ENCODE results near the gene CEP89. TPM values are rescaled to one million over a fixed set of nuclear protein-coding genes. Genes with fewer than 3 reads are reported as not detected.
"Not testable (repeated sequence)": the region's sequence is repeated elsewhere in the genome, so short reads cannot be mapped to it uniquely, and the experiment has no call there.

The CEP89 gene
- 10 to 100 TPM; 12.6 to 28.5 (median 13.2) TPM for total RNA-seq

GRCh38 chr19:32971715-32972540, at the start of gene CEP89, which contains the start of gene FAAP24:
CEP89 (minus strand) TSS chr19:32971958; CDS start chr19:32971874, 84 bp downstream.
FAAP24 (plus strand) TSS chr19:32972242; CDS start chr19:32973197, 955 bp downstream.
- WGBS, 2 donors: 1 to 3% methylated on average over 48 to 57 of the region's 57 CpGs
- H3K27ac ChIP-seq: peak within 1 kb of the TSS in 3 of 4 donors; percentile 79 to 81 (median 81)

DNA sequence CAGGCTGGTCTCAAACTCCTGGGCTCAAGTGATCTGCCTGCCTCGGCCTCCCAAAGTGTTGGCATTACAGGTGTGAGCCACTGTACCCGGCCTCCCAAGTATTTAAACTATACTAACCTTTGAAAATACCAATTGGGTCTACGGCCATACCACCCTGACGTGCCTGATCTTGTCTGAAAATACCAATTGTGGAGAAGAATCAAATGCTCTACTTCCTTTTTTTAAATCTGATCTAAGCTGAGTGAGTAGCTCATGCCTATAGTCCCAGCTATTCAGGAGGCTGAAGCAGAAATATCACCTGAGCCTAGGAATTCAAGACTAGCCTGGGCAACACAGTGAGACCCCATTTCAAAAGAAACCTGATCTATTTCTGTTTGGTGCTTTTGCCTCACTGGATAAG, 39.1 kb upstream of the CEP89 start:
- WGBS, 2 donors: 93 to 97% methylated on average over 4 of the region's 4 CpGs

More at GRCh38 chr19:32971715-32972540, at the start of gene CEP89, which contains the start of gene FAAP24:
- H3K36me3 ChIP-seq: peaks cover 0 to 24% (median 0%) of the 10 kb centered on the region in 3 donors
- peak; percentile 98 to 99 for DNase-seq (ENCODE audit: low spot score in 2 of 2)
- H3K4me1 ChIP-seq: peaks cover 0 to 24% (median 8%) of the 10 kb centered on the region in 4 donors
- H3K4me3 ChIP-seq: peak within 1 kb of the TSS; percentile 75 to 94 (median 88)
- no peaks in the 10 kb centered on the region for H3K27me3 ChIP-seq
- H3K9me3 ChIP-seq: no peaks in the 10 kb centered on the region
- peak in 2 of 5 experiments; percentile 37 to 61 for TF ChIP-seq CTCF (IDR thresholded peaks at IDR 0.05)
- peak; percentile 80 to 87 for TF ChIP-seq EP300 (IDR thresholded peaks at IDR 0.05)
- no peak for TF ChIP-seq POLR2A (IDR thresholded peaks at IDR 0.05)

GRCh38 chr19:33008738-33009137, 37.0 kb upstream of the CEP89 start:
- H3K4me1 ChIP-seq: no peaks in the 10 kb centered on the region
- no peaks in the 10 kb centered on the region for H3K27me3 ChIP-seq
- no peaks in the 10 kb centered on the region for H3K9me3 ChIP-seq
- no peak overlapping the region for H3K27ac ChIP-seq
- no peak for DNase-seq (ENCODE audit: low spot score in 2 of 2)
- H3K36me3 ChIP-seq: peaks cover 0 to 4% (median 0%) of the 10 kb centered on the region in 3 donors
- no peak overlapping the region for H3K4me3 ChIP-seq
- 96 to 98% methylated on average over 4 of the region's 4 CpGs for WGBS, 2 donors
- TF ChIP-seq POLR2A (IDR thresholded peaks at IDR 0.05) (no peak), EP300 (IDR thresholded peaks at IDR 0.05) (no peak), CTCF (IDR thresholded peaks at IDR 0.05) (no peak)

More for the DNA sequence above, 39.1 kb upstream of the CEP89 start:
- not testable (repeated sequence) for H3K36me3 ChIP-seq; H3K4me1 ChIP-seq; H3K27me3 ChIP-seq; DNase-seq (ENCODE audit: low spot score in 2 of 2); H3K4me3 ChIP-seq; H3K9me3 ChIP-seq; H3K27ac ChIP-seq

DNA sequence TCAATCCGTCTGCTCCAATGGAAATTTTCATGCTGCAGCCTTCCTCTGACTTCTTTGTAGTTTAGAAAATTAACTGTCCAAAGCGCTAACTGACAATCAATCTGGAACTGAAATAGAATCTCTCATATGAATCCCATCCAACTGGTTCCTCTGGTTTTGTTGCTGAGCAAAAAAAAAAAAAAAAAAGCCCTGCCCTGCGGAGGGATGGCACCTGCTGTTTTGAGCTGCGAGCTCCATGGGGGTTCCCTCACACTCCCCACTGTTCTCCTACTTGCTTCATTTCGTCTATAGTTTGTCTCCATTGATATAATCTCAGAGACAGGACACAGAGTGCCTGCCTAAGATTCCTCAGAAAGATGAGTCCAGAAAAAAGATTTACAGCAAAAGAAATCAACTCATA, 33.7 kb upstream of the CEP89 start:
- Histone ChIP-seq H3K27me3 (no peaks in the 10 kb centered on the region), H3K9me3 (no peaks in the 10 kb centered on the region), H3K4me3 (no peak overlapping the region), H3K36me3 (no peaks in the 10 kb centered on the region), H3K4me1 (no peaks in the 10 kb centered on the region), H3K27ac (no peak overlapping the region)
- no peak for TF ChIP-seq EP300 (IDR thresholded peaks at IDR 0.05)
- WGBS, 2 donors: 77 to 80% methylated on average over 5 of the region's 5 CpGs
- no peak for DNase-seq (ENCODE audit: low spot score in 2 of 2)

DNA sequence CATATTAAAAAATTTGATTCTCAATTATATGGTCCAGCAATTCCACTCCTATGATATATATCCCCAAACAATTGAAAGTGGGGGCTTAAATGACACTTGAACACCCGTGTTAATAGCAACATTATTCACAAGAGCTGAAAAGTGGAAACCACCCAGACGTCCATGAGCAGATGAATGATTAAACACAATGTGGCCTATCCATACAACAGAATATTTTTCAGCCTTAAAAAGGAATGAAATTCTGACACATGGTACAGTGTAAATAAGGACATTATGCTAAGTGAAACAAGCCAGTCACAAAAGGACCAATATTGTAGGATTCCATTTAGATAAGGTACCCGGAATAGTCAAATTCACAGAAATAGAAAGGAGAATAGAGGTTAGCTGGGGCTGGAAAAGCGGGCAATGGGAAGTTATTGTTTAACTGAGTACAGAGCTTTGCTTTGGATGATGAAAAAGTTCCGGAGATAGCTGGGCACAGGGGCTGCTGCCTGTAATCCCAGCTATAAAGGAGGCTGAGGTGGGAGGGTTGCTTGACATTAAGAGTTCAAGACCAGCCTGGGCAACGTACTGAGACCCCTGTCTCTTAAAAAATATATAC, 31.8 kb upstream of the CEP89 start:
- DNase-seq (ENCODE audit: low spot score in 2 of 2); H3K27me3 ChIP-seq: not testable (repeated sequence)

DNA sequence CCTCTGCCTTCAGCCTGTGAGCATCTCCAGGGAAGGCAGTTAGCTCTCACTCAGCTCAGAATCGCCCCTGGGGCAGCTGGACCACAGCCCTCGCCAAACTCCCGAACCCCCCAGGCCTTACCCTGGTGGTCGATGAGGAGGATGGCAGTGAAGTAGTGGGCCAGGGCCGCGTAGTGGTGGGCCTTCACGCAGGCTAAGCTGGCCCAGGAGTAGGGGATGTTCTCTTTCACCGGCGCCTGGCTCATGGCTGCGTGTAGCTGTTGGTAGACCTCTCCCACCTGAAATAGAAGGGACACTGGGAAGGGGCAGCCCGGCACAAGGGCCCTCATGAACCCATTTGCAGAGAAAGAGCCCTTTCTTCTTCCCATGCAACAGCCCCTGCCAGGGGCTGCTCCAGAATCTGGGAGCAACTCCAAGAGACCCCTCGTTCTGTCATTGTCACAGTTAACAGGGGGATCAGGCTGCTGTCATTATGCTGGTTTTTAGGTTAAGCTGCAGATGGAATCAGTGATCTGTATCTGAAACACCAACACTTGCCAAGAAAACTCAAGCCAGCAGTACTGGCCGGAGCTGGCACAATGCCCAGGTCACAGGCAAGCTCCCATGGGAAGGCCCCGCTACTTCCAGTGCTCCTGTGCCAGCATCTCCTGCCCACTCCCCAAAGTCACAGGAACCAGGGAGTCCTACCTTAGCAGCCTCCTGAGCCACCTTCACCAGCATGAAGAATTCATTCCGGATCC, 30.5 kb upstream of the CEP89 start:
- H3K27me3 ChIP-seq; H3K4me1 ChIP-seq; H3K36me3 ChIP-seq; H3K27ac ChIP-seq; H3K4me3 ChIP-seq; H3K9me3 ChIP-seq; DNase-seq (ENCODE audit: low spot score in 2 of 2): not testable (repeated sequence)
- WGBS, 2 donors: 70 to 71% methylated on average over 14 to 15 of the region's 15 CpGs

More for the DNA sequence above, 31.8 kb upstream of the CEP89 start:
- not testable (repeated sequence) for H3K36me3 ChIP-seq, H3K4me3 ChIP-seq, H3K9me3 ChIP-seq, H3K27ac ChIP-seq, H3K4me1 ChIP-seq
- WGBS, 2 donors: 53 to 64% methylated on average over 6 of the region's 6 CpGs
